Ascending aorta (tissue), 2 donors: ENCODE measurements around the gene NFS1. TPM values are rescaled to one million over a fixed set of nuclear protein-coding genes. Genes with fewer than 3 reads are reported as not detected.

Source experiments
- DNase-seq, 2 donors: peaks; one replicate each; pipeline ENCODE4 v3.0.0-alpha.2; 2019; ENCODE audit warnings: low spot score in 2 of 2
- H3K27ac ChIP-seq, 2 donors: fragments of 200-600 bp; sonication (generic); one replicate each; pipeline ENCODE4 v1.5.1; 2016 to 2017; ENCODE audit warnings: mild to moderate bottlenecking in 1 of 2
- H3K27me3 ChIP-seq: fragments of 200-600 bp; sonication (generic); one replicate; pipeline ENCODE4 v1.5.1; 2017
- H3K36me3 ChIP-seq, 2 donors: fragments of 200-600 bp; sonication (generic); one replicate each; pipeline ENCODE4 v1.5.1; 2016
- H3K4me1 ChIP-seq, 2 donors: fragments of 200-600 bp; sonication (generic); one replicate each; pipeline ENCODE4 v1.5.1; 2016 to 2017; ENCODE audit warnings: mild to moderate bottlenecking in 1 of 2
- H3K4me3 ChIP-seq, 2 donors: fragments of 200-600 bp; sonication (generic); one replicate each; pipeline ENCODE4 v1.5.1; 2016 to 2017; ENCODE audit warnings: mild to moderate bottlenecking in 1 of 2
- H3K9me3 ChIP-seq, 2 donors: fragments of 200-600 bp; sonication (generic); one replicate each; pipeline ENCODE4 v1.5.1; 2016
- intact Hi-C: fragments of 100-400 bp; cut with DNase I; formaldehyde crosslinking; loops from one replicate; pipeline ENCODE4 v1.15.1; 2023
- total RNA-seq: library from RNA; depleted of rRNA; stranded (reverse); fragments of >200 nt; gene quantifications from one replicate; pipeline ENCODE4 v1.1.0, GENCODE V29; 2016
- TF ChIP-seq, protein P1 (sequence below), 3 experiments: fragments of 200-600 bp in 2 of 3; fragments of 450-650 bp in 1 of 3; sonication (generic) in 2 of 3; IDR thresholded peaks; one replicate each; pipeline ENCODE4 v1.5.1; 2016 to 2019; ENCODE audit warnings: antibody characterized with exemption in 3 of 3, mild to moderate bottlenecking in 1 of 3, moderate library complexity in 1 of 3

The NFS1 gene
- total RNA-seq, 1 donor from 2014 or later, result 62.2 TPM

DNA sequence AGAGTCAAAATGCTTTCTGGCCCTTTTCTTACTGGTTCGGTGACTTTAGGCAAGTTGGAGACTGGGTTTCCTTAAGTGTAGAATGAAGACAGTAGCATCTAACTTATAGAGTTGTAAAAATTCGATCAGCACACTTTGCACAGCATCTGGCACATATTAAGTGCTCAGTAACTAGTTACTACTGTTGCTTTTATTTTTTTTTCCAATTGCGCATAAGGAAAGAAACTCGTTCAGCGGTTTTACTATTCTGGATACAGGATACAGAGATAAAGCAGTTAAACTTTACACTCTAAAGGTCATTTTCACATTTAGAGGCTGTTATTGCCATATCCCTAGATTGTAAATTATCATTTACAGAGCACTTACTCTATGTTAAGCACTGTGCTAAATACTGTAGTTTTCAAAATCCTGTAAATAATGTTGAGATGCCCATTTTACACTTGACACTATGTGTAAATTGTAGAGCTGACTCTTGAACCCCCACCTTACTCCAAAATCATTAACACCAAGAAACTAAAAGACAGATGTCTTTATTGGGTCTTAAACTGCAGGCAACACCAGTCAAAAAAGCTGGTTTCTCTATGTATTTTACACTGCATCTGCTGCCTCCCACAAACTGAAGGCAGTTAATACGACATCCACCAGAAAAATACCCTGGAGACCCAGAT, 939 bp upstream of the NFS1 start:
- H3K27me3 ChIP-seq, result no peaks in the 10 kb centered on the region
- peaks cover 27 to 52% of the 10 kb centered on the region in 2 donors for H3K36me3 ChIP-seq
- H3K4me3 ChIP-seq, result peak overlapping the region; percentile 87 to 94
- DNase-seq, result no peak
- TF ChIP-seq, protein P1, sequence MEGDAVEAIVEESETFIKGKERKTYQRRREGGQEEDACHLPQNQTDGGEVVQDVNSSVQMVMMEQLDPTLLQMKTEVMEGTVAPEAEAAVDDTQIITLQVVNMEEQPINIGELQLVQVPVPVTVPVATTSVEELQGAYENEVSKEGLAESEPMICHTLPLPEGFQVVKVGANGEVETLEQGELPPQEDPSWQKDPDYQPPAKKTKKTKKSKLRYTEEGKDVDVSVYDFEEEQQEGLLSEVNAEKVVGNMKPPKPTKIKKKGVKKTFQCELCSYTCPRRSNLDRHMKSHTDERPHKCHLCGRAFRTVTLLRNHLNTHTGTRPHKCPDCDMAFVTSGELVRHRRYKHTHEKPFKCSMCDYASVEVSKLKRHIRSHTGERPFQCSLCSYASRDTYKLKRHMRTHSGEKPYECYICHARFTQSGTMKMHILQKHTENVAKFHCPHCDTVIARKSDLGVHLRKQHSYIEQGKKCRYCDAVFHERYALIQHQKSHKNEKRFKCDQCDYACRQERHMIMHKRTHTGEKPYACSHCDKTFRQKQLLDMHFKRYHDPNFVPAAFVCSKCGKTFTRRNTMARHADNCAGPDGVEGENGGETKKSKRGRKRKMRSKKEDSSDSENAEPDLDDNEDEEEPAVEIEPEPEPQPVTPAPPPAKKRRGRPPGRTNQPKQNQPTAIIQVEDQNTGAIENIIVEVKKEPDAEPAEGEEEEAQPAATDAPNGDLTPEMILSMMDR (IDR thresholded peaks at IDR 0.05), result no peak
- peaks cover 3 to 21% of the 10 kb centered on the region in 2 donors for H3K4me1 ChIP-seq
- no peaks in the 10 kb centered on the region for H3K9me3 ChIP-seq
- H3K27ac ChIP-seq, result peak overlapping the region; percentile 96
- intact Hi-C loops, result loop anchor here (2.0 to 5.0 kb wide), 5 partner anchors 35 to 185 kb away; partner anchors contain the start of genes CPNE1, ERGIC3, RBM12 and RBM39

DNA sequence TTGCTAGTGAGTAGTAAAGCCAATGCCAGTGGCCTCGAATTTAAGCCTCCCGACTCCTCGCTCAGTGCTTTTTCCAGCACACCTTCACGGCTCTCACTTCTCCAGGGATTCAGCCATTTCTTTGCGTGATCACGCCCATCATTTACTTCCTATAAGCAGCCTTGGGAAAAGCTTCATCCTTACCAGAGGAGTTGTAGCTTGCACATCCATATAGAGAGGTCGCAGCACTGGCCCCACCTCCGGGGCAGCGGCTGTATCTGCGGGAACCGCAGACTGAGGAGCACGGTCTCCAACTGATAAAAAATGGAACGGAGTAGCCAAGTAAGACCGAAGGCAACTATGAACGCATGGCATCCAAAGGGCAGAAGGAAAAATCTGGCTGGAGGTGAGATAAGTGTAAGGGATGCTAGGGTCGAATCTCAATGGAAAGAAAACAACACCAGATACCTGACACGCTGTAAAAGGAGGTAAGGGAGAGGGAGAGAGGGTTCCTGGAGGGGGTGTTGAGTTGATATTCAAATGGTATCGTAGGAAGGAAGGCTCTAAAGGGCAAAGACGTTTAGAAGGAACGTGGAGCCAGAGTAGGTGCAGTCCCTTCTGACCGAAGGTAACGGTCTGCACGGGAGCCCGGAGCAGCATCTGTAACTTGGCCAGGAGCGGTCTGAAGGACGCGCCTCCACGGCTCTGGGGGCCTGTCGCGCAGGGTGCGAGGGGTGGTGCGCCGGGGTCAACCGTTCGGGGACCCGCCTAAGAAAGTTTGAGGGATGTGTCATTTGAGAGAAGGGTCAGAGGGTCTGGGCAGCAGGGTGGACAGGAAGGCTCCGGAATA, 640 bp downstream of the NFS1 start:
- Histone ChIP-seq H3K4me1 (peaks cover 3 to 21% of the 10 kb centered on the region in 2 donors), H3K36me3 (peaks cover 15 to 52% of the 10 kb centered on the region in 2 donors), H3K27ac (peak overlapping the region; percentile 96), H3K27me3 (no peaks in the 10 kb centered on the region), H3K9me3 (no peaks in the 10 kb centered on the region), H3K4me3 (peak overlapping the region; percentile 87 to 94)
- no peak for DNase-seq
- intact Hi-C loops, result loop anchor here (2.0 to 5.0 kb wide), 4 partner anchors 34 to 186 kb away; partner anchors contain the start of genes CPNE1, ERGIC3 and RBM12
- TF ChIP-seq, protein P1 (IDR thresholded peaks at IDR 0.05), result no peak

DNA sequence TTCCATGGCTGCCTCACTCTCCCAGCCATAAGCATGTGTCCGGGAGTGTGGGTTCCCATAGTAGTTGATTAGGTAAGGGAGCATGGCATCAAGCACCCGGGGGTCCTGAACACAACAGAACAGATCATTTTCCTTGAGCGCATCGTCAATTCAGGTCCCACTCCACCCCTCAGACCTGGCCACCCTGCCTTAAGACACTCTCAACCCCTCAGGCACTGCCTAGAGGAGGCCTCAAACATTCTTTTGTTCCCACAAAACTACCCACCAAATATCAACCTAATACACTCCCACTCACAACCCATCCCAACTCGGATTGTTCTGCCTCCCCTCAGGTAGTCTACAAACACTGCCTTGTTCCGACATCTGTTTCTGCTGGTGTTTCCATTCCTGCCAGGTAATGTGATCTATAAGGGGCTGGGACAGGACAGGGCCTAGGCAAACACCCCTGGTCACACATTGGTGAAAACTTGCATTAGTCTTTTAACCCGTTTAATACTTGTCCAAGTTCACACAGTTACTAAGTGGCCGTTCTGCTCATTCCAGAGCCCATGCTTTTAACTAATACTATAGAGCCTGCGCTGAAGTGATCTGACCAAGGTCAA, 1.4 kb downstream of the NFS1 start:
- H3K27me3 ChIP-seq, result no peaks in the 10 kb centered on the region
- TF ChIP-seq, protein P1 (IDR thresholded peaks at IDR 0.05), result no peak
- peak in 1 of 2 donors; percentile 62 for DNase-seq
- intact Hi-C loops, result loop anchor here (2.0 to 5.0 kb wide), 4 partner anchors 33 to 187 kb away; partner anchors contain the start of genes CPNE1, ERGIC3 and RBM12
- H3K4me3 ChIP-seq, result peak overlapping the region; percentile 87 to 94
- peaks cover 16 to 51% of the 10 kb centered on the region in 2 donors for H3K36me3 ChIP-seq
- peaks cover 3 to 21% of the 10 kb centered on the region in 2 donors for H3K4me1 ChIP-seq
- no peak overlapping the region for H3K27ac ChIP-seq
- H3K9me3 ChIP-seq, result no peaks in the 10 kb centered on the region

DNA sequence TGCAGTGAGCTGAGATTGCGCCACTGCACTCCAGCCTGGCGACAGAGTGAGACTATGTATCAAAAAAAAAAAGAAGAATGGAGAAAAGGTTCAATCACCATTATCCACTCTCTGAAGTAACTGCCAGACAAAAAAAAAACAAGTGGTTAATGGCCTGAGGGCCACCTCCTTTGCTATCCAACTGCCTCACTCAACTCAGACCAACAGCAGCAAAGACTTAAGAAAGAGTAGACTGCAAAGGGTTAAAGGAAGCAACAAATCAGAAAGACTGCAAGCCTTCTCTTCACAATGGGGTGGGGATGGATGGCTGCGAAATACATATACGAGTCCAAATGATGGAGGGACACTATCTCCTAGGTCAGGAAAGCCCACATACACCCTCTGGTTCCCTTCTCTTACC, 3.2 kb downstream of the NFS1 start:
- H3K27me3 ChIP-seq, result no peaks in the 10 kb centered on the region
- intact Hi-C loops, result loop anchor here (5.0 kb wide), 2 partner anchors 94 to 154 kb away; partner anchors contain the start of gene ERGIC3
- H3K4me1 ChIP-seq, result peaks cover 3 to 21% of the 10 kb centered on the region in 2 donors
- DNase-seq, result no peak
- H3K27ac ChIP-seq, result no peak overlapping the region
- TF ChIP-seq, protein P1 (IDR thresholded peaks at IDR 0.05), result no peak
- no peaks in the 10 kb centered on the region for H3K9me3 ChIP-seq
- no peak overlapping the region for H3K4me3 ChIP-seq
- H3K36me3 ChIP-seq, result peaks cover 18 to 48% of the 10 kb centered on the region in 2 donors

DNA sequence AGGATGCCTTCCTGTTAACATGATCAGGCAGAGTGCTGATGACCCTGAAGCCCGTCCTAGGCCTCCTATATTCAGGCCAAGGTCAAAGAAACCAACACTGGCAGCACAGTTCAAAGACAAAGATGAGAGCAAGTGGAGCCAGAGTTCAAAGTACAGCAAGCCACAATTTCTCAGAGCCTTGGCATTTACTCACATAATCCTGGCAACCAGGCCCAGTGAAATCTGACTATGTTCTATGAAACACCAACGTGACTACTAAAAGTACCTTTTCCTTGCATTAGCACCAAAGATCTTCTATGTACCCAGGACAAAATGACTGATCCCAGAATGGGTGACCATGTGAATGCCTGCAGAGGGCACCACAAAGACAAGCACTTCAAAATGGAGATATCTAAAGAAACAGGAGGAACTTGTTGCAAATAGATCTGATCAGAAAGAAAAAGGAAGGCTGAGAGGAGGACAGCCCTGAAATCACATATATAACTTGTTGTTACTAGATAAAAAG, 3.9 kb downstream of the NFS1 start:
- no peaks in the 10 kb centered on the region for H3K27me3 ChIP-seq
- no peaks in the 10 kb centered on the region for H3K9me3 ChIP-seq
- DNase-seq, result no peak
- no peak overlapping the region for H3K27ac ChIP-seq
- TF ChIP-seq, protein P1 (IDR thresholded peaks at IDR 0.05), result no peak
- intact Hi-C loops, result loop anchor here (5.0 kb wide), 2 partner anchors 93 to 153 kb away; partner anchors contain the start of gene ERGIC3
- peaks cover 24 to 49% of the 10 kb centered on the region in 2 donors for H3K36me3 ChIP-seq
- H3K4me3 ChIP-seq, result no peak overlapping the region
- peaks cover 3 to 18% of the 10 kb centered on the region in 2 donors for H3K4me1 ChIP-seq
